HG02623 (cell line): Measurements from ENCODE around the gene USP24.
"Not testable (repeated sequence)": the region's sequence is repeated elsewhere in the genome, so short reads cannot be mapped to it uniquely, and the experiment has no call there.

ENCODE experiments used
- ATAC-seq: cut with Tn5 transposase; IDR thresholded peaks from one replicate; pipeline ENCODE4 v1.9.1; 2021; ENCODE audit warnings: moderate library complexity; ENCODE audit not compliant: unreplicated experiment

The USP24 gene

DNA sequence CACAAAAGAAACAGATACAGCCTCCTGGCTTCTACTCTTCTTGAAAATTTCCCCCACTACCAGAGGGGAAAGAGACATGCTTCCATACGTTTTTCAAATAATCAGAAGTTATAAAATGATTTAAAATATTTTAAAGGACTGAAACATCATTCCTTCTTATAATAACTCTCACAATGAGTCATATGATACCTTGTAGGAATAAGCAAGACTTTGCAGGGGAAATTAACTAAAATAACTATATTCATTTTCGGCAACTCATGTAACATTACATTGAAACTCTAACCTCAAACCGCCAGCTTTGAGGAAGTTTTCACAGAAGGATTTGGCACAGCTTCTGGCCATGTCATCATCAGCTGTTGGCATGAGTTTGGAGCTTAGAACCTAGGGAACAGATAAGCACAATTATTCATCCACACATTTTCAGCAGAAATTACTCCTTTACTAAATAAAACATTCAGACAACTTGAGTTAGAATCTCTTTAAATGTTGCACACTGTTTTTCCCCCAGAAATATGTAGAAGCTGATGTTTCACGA lies 85.9 kb downstream of the USP24 start:
- ATAC-seq = no peak

DNA sequence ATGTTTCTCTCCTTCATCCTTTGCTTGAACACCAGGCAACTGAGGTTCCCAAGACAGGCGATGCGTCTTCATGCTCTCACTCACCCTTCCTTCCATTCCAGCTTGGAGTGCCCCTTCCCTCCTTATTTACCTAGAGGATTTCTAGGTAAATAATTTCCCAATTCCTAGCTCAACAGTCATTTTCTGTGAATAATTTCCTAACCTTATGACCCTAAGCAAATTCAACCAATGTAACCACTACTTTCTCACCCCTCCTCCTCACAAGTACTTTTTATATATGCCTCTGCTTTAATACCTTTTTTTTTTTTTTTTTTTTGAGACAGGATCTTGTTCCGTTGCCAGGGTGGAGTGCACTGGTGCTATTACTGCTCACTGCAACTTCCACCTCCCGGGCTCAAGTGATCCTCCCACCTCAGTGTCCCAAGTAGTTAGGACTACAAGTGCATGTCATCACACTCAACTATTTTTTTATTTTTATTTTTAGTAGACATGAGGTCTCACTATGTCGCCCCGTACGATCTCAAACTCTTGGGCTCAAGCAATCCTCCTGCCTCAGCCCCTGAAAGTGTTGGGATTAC lies 86.7 kb downstream of the USP24 start:
- ATAC-seq = no peak

DNA sequence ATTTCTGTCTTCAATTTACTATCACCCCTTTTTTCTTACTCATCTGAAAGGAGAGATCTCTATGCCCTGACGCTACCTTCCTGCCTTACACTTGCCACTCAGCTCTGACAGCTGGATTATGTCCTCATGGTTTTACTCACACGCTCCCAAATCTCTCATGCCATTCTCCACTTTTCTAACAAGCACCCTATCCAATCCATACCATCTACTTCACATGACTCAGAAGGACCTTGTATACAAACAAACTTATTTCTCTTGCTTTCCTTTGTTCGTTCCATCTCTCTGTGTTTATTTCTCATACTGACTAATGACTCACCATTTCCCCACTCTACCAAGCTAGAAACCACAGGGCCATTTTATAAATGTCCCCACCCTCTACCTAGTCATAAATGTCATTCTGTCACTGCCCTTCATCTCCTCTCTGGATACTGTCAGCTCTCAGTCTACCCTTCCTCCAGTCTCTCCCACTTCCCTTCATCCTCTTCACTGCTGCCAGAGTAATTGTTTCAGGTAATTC lies 87.3 kb downstream of the USP24 start:
- peak; percentile 75 for ATAC-seq

DNA sequence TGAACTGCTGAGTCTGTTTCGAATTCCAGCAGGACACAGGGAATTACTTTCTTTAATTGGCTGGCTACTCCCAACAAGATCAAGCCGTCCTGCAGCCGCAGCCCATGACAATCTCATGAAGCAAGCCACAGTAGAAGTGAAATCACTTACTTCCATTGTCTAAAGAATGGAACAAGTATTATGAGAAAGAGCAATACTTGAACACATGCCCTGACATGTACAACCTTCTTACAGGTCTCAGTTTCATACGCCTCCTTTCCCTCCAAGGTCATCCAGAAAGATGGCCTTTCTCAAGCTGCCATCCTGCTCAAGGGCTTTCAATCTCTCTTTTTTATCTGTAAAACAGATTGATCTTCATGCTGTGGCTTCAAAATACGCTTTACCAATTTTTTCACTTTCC lies 90.7 kb downstream of the USP24 start:
- no peak for ATAC-seq

DNA sequence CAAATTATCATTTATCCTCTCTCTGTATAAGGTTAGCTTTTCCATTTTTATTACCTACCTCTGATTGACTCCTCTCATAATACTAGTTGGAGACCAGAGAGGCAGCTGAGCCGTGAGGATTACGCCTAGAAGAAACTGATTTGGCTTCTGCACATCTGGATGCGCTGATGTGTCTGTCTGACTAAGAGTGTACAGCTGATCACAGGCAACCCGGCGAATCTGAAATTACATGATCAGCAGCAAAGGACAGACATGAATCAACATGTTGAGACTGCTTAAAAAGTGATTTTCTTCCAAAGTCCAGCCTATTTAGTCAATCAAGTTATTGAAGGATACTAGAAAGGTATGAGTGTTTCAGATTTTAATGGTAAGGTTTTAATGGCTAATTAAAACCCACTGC lies 94.6 kb downstream of the USP24 start:
- ATAC-seq = no peak

DNA sequence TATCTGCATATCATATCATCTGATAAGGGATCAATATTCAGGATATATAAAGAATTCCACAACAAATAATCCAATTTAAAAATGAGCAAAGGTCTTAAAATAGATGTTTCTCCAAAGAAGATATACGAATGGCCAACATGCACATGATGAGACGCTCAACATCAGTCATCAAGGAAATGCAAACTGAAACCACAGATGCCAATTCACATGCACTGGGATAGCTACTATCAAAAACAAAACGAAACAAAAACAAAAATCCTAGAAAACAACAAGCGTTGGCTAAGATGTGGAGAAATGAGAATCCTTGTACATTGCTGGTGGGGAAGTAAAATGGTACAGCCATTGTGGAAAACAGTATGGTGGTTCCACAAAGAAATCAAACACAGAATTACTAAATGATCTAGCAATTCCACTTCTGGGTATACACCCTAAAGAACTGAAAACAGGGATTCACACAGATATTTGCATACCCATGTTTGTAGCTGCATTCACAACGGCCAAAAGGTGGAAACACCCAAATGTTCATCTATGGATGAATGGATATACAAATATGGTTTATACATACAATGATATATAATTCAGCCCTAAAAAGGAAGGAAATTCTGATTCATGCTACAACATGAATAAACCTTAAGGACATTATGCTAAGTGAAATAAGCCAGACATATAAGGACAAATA lies 96.4 kb downstream of the USP24 start:
- no peak for ATAC-seq

DNA sequence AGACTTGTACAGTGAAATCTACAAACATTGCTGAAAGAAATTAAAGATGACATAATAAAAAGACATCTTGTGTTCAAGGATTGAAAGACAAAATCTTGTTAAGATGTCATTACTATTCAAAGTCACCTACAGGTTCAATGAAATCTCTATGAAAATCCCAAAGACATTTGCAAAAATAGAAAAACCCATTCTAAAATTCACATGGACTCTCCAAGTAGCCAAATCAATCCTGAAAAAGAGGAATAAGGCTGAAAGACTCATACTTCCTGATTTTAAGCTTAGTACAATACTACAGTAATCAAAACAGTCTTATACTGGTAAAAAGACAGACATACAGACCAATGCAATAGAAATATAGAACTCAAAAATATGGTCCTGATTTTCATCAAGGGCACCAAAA lies 97.2 kb downstream of the USP24 start:
- ATAC-seq = no peak

DNA sequence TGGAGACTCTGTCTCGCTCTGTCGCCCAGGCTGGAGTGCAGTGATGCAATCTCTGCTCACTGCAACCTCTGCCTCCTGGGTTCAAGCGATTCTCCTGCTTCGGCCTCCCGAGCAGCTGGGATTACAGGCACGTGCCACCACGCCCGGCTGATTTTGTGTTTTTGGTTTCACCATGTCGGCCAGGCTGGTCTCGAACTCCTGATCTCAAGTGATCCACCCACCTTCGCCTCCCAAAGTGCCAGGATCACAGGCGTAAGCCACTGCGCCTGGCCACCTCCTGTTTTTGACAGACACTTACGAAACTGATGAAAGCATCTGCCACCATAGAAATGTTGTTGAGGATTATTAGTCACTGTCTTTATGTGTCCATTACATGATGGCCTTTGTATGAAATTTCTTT lies 106.2 kb downstream of the USP24 start:
- not testable (repeated sequence) for ATAC-seq

DNA sequence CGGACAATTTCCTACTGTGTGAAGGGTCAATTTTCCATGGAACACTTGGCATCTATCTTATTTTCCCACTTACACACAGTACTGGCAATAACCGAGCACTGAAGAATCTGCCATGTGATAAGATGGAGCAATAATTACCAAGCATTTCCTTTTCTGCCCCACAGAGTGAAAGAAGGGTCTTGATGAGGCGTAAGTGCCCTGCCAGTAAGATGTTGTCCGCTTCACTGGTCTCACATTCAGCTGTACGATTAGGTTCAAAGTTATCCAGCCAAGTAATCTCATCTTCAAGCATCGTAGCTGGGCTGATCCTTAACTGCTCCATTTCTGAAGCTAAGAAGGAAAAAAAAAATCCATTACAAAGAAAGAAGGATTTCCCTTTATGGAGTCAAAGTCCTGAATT lies 108.1 kb downstream of the USP24 start:
- ATAC-seq = no peak

DNA sequence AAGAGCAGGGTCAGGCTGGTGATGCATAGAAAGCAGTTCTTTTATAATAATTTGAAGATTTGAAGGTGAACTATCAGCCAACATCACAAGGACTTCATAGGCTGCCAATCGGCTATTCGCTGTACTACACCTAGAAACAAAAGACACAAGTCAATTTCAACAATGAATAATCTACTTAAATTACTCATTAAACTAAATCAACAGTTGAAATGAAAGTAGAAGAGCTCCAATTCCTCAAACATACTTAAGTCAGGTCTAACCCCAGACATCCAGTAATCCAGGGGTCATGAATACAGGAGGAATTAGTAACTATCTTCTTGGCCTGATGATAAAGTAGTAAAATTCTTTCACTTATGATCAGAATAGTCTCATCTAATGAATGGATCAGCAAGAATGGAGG lies 111.3 kb downstream of the USP24 start:
- ATAC-seq = no peak

DNA sequence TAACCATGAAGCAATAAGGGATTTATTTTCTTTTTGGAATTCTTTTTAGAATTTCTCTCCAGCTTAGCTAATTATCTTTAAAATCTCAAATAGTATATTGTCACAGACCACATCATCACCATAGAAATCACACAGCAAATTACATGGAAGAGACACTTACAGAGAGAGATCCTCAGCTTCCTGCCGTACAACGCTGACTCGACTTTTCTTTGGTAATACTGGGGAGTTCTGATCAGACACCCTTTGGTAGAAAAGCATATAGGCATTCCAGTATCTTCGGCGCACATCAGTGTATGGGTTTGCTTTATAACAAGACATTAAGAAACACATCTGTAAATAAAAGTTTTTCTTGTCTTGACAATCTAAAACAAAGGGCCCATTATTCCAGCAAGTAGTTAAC lies 120.1 kb downstream of the USP24 start:
- ATAC-seq = no peak

DNA sequence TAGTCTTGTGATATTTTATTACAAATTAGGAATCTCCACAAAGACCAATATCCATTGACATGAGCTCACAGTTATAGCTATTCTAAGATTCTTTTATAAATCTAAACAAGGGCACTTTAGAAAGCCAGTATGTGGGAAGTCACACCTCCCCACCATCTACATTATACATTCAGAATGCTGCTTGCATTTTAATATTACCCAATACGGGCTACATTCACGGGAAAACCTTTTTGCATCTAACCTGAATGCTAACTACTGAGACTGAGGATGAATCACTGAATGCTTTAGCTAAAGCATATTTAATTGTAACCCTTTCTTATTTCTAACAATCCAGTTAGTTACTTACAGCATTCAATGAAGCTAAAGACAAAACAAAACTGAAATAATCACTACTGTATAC lies 122.7 kb downstream of the USP24 start:
- no peak for ATAC-seq

DNA sequence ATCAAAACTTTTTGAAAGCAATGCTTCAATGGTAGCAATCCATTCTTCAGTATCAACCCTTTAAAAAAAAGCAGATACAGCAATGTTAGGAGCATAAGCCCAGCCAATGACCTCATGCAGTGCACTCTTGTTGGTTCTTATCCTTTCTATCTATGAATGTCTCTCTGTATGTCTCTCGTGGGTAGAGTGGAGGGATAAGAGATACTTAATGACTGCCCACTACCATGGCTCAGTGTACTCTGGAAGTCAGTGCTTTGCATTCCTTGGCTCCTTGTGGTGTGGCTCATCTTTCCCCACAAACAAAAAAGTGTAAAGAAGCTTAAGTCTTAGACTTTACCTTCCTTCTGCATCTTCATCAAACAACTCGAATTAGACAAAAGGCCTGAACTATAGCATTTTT lies 125.5 kb downstream of the USP24 start:
- no peak for ATAC-seq

DNA sequence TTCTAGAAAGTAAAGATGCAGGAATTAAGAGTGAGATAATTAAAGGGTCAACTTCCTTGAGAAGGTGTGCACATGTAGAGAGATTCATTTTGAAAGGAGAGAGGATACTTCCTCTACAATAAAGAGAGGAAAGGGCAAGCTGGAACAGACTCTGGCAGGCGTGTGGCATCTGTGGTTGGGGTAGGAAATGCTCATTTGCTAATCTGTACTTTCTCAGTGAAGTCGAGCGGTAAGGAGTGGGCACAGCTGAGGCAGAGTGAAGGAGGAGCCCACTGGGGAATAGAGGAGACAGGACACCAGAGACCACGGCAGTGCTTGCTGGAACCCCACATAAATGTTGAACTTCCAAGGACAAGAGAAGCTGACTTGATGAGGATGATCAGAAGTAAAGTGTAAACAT lies 126.8 kb downstream of the USP24 start:
- no peak for ATAC-seq

DNA sequence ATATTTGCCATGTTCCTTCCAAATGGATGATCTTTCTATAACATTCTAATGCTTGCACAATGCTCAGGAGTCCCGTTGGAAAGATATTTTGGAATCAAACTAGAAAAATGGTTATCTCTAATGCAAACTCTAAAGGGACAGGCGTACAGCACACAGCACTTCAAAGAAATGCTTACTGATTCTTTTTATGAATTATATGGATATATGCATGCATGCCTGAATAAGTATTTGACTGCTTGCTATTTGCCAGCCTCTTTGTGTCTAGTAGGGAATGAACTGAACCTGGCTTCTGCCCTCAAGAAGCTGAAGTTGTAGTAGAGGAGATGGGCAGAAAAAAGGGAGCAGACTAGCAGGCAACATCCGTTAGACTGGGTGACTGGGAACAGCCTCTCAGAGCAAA lies 127.7 kb downstream of the USP24 start:
- no peak for ATAC-seq

DNA sequence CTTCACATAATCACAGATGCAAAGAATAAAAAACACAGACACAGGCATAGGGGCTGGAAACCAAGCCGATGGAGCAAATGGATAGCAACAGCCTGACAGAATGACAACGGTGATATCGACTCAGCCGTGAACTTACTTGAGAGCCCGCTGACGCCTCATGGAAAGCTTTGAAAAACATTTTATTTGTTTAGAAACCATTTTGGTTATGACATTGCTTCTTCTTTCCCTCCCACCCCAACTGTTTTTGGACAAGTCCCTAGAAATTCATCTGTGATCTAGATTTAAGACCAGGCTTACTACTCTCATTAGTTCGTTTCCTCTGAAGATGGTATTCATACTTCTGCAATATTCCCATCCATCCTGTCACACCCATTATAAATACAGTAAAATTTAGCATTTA lies 130.9 kb downstream of the USP24 start:
- ATAC-seq = no peak

DNA sequence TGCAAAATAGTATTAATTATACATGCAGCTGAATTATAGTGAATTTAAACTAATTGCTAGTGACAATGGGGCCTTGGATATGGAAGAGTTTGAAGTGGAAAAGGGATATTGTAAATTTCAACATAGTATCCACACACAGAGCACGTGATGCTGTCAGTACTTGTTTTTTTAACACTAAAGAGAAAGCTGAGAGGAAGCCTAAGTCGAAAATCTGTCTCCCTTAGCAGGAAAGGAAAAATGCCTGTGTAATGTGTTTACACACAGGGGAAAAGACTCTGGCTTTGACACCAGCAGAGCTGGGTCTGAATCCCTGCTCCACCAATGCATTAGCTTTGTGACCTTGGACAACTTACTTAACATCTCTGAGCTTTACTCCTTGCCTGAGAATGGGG lies 133.3 kb downstream of the USP24 start:
- ATAC-seq = no peak

DNA sequence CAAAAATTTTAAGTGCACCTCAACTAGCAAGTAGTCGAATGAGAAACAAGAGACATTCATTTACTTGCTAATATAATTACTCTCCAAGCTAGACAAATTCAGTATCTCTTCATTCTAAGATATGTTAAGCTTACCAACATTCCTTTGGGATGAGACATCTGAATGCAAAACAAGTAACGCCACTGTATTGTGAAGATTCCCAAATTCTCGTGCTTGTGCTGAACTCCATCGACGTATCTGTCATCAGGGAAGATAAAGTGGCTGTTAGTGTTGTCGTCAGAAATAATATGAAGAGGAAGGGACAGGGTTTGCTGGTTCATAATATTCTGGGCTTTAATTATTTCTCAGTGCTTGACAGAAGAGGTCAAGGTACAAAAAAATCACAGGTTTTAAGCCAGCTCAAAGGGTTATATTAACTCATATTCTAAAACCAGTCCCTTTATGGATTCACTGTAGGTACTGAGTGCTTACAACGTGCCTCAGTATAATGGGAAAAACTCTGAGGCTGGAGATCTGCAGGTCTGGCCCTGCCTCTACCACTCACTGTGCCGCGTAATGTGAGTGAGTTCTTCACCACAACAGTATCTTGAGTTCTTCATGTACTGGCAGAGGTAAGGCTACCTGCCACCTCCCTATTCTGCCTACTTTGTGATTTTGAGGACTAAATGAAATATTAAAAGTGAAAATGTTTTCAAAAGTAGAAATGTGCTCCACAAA lies 133.8 kb downstream of the USP24 start:
- no peak for ATAC-seq

DNA sequence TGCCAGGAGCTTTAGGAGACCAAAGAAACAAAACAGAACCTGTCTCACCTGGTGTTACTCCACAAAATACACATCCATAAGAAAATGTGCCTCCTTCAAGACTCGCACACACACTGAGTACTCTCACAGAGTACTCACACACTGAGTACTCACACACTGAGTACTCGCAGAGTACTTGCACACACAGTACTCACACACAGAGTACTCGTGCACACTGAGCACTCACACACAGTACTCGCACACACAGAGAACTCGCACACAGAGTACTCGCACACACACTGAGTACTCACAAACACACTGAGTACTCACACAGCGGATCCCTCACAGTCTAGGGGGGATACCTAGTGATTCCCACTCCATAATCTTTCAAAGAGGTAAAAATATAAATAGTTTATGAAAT lies 135.5 kb downstream of the USP24 start:
- ATAC-seq = no peak

DNA sequence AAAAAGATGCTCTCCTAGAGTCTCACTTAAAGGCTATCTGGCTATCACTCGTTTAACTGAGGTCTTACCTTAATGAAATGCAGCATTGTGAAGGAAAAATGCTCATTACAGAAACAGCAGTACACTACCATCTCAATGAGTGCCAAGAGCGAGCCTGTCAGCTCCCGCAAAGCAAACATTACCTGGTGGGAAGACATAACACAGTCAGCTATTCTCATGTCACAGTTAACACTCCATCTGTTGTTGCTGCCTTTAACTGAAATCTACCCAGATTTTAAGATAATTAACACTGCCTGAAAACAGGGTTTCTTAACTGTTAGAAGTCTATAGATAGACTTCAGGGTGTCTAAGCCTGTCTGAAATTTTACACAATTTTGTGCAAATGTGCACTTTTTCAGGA lies 136.7 kb downstream of the USP24 start:
- no peak for ATAC-seq

DNA sequence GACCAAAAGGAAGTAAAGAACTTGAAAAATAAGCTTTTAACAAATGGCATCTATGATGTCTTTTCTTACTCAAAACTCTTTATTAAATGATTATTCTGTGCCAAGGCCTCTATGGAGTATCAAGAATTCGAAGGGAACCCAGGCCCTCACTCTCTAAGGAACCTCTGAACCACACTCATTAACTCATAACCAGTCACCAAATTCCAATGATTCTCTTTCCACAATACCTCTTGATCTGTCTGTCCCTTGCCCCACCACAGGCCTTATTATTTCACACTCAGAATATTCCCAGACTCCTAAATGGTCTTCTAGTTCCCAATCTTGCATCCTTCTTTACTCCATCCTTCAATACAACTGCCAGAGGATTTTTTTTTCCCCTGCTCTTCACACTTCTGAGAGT lies 138.8 kb downstream of the USP24 start:
- ATAC-seq = no peak

DNA sequence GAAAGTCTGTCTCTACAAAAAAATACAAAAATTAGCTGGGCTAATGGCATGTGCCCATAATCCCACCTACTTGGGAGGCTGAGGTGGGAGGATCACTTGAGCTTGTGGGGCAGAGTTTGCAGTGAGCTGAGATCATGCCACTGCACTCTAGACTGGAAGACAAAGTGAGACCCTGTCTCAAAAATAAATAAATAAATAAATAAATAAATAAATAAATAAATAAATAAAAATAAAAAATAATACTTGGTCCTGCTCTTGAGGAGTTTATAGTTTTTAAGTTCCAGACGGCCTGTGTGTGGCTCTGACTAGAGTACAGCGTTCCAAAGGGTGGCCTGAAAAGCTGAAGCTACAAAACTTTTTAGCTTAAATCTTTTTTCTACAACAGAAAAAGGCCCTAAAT lies 140.7 kb downstream of the USP24 start:
- ATAC-seq = no peak
